MG63 (cell line): ENCODE measurements around the gene ACOT2. TPM values are rescaled to one million over a fixed set of nuclear protein-coding genes. Genes with fewer than 3 reads are reported as not detected.
A peak's percentile ranks its signal among the peaks of the same experiment; 100 is the strongest.
"Not testable (repeated sequence)": the region's sequence is repeated elsewhere in the genome, so short reads cannot be mapped to it uniquely, and the experiment has no call there.

ENCODE experiments used
- DNase-seq: peaks from one replicate; pipeline ENCODE4 v3.0.0-alpha.2; 2020
- H3K27me3 ChIP-seq: fragments of 250-450 bp; sonication (Bioruptor Pico); 2 replicates; pipeline ENCODE4 v1.5.1; 2020; ENCODE audit warnings: mild to moderate bottlenecking, moderate library complexity
- H3K36me3 ChIP-seq: fragments of 250-450 bp; sonication (Bioruptor Pico); 2 replicates; pipeline ENCODE4 v1.5.1; 2020; ENCODE audit warnings: mild to moderate bottlenecking, moderate library complexity
- H3K4me3 ChIP-seq: fragments of 250-450 bp; sonication (Bioruptor Pico); 2 replicates; pipeline ENCODE4 v1.5.1; 2020; ENCODE audit warnings: mild to moderate bottlenecking, moderate library complexity
- H3K9me3 ChIP-seq: fragments of 250-450 bp; sonication (Bioruptor Pico); 2 replicates; pipeline ENCODE4 v1.5.1; 2020; ENCODE audit warnings: mild to moderate bottlenecking, moderate library complexity
- total RNA-seq: library from RNA; depleted of rRNA; stranded (reverse); fragments of >200 nt; shearing (Covaris generic); gene quantifications from 2 replicates; pipeline ENCODE4 v1.2.3, GENCODE V29; 2014; ENCODE audit warnings: low replicate concordance

Gene ACOT2
- total RNA-seq, 1 experiment from 2014 or later, result 27.8 TPM

GRCh38 chr14:73562696-73563095 is 6.3 kb upstream of the ACOT2 start:
- not testable (repeated sequence) for DNase-seq, H3K9me3 ChIP-seq, H3K36me3 ChIP-seq, H3K27me3 ChIP-seq, H3K4me3 ChIP-seq

- DNase-seq, H3K9me3 ChIP-seq, H3K27me3 ChIP-seq, H3K36me3 ChIP-seq, H3K4me3 ChIP-seq: not testable (repeated sequence)
Measured at GRCh38 chr14:73566431-73566830, 2.6 kb upstream of the ACOT2 start.

GRCh38 chr14:73566935-73567334 is 2.1 kb upstream of the ACOT2 start:
- H3K27me3 ChIP-seq, DNase-seq, H3K9me3 ChIP-seq, H3K36me3 ChIP-seq, H3K4me3 ChIP-seq: not testable (repeated sequence)

DNA sequence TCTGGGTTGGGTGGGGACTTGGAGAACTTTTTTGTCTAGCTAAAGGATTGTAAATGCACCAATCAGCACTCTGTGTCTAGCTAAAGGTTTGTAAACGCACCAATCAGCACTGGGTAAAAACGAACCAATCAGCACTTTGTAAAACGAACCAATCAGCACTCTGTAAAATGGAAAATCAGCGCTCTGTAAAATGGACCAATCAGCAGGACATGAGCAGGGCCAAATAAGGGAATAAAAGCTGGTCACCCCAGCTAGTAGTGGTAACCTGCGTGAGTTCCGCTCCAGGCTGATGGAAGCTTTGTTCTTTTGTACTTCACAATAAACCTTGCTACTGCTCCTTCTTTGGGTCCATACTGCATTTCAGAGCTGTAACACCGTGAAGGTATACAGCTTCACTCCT is 1.7 kb upstream of the ACOT2 start:
- no peak for DNase-seq
- no peaks in the 10 kb centered on the region for H3K9me3 ChIP-seq
- no peak overlapping the region for H3K4me3 ChIP-seq
- no peaks in the 10 kb centered on the region; the same call in 1 of the 2 replicates for H3K36me3 ChIP-seq
- H3K27me3 ChIP-seq, result no peaks in the 10 kb centered on the region

- H3K36me3 ChIP-seq, result no peaks in the 10 kb centered on the region; the same call in 1 of the 2 replicates
- peak overlapping the region; percentile 63 for H3K4me3 ChIP-seq
- no peaks in the 10 kb centered on the region for H3K27me3 ChIP-seq
- no peak for DNase-seq
- H3K9me3 ChIP-seq, result no peaks in the 10 kb centered on the region
Measured at GRCh38 chr14:73567951-73568885, 795 bp upstream of the ACOT2 start.

DNA sequence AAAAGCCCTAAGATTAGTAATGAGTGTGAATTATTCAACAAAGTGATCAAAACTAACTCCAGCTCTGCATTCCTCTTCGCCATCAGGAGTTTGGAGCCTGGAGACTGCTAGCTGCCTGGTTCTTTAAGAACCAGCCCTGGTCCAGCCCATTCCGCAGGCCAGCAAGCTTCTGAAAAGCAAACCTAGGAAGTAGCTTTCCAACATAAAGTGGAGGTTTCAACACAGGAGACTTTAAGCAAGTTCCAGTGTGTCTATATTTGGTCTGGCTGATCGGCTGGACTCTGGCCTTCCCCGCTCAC is 178 bp upstream of the ACOT2 start:
- H3K4me3 ChIP-seq, result peak overlapping the region; percentile 63
- not testable (repeated sequence) for H3K9me3 ChIP-seq, DNase-seq, H3K27me3 ChIP-seq, H3K36me3 ChIP-seq

DNA sequence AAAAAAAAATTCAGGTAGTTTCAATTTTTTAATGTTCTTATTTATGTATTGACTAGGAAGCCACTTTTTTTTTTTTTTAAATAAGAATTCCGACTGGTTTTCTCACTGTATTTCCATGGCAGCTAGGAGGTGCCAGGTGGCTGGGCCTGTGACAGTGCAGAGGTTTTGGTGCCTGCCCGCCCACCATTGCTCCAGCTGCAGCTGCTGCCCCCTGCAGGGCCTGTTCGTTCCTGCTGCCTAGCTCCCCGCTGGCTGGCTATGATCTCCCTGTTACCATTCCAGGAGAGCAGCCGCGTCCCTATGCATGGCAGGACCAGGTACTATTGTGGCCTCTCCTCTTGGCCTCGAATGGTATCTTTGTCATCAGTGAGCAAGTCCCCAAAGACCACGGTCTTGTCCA is 1.9 kb downstream of the ACOT2 start:
- not testable (repeated sequence) for H3K4me3 ChIP-seq, H3K27me3 ChIP-seq, H3K9me3 ChIP-seq, H3K36me3 ChIP-seq
- peak; percentile 39 for DNase-seq

DNA sequence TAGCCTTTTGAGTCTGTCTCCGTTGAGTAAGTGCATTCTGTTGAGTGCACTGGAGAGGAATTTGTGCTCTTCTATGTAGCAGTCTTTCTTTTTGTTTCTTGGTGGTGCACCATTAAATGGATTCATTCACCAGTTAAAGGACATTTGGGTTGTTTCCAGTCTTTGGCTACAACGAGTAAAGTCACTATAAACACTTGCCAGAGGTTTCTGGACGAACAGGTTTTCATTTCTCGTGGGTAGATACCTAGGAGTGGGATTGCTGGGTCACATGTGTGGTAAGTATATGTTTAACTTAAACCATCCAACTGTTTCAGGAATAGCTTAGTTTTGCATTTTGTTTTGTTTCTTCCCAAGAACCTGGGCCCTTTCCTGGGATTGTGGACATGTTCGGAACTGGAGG is 4.0 kb downstream of the ACOT2 start:
- not testable (repeated sequence) for H3K4me3 ChIP-seq, H3K9me3 ChIP-seq, H3K36me3 ChIP-seq, DNase-seq, H3K27me3 ChIP-seq

- not testable (repeated sequence) for H3K27me3 ChIP-seq, H3K9me3 ChIP-seq, H3K4me3 ChIP-seq, H3K36me3 ChIP-seq, DNase-seq
Measured at GRCh38 chr14:73573740-73574139, 4.7 kb downstream of the ACOT2 start.

DNA sequence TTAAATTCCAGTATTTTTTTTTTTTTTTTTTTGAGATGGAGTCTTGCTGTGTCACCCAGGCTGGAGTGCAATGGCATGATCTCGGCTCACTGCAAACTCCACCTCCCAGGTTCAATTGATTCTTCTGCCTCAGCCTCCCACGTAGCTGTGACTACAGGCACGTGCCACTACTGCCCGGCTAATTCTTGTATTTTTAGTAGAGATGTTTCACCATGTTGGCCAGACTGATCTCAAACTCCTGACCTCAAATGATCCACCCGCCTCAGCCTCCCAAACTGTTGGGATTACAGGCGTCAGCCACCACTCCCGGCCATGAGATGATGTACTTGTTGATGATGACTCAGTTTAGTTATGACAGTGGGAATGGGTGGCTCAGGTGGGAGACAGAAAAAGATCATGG is 5.2 kb downstream of the ACOT2 start:
- DNase-seq, H3K4me3 ChIP-seq, H3K36me3 ChIP-seq, H3K9me3 ChIP-seq, H3K27me3 ChIP-seq: not testable (repeated sequence)

DNA sequence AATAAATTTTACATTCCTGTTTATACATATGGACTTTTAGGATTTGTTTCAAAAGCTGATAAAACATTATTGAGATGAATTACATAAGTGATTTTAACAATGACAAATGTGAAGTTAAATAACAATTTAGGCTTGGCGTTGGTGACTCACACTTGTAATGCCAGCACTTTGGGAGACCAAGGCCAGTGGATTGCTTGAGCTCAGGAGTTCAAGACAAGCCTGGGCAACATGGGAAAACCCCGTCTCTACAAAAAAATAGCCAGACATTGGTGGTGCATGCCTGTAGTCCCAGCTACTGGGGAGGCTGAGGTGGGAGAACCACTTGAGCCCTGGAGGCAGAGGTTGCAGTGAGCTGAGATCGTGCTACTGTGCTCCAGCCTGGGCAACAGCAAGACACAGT is 7.4 kb downstream of the ACOT2 start:
- Histone ChIP-seq H3K9me3 (no peaks in the 10 kb centered on the region), H3K27me3 (no peaks in the 10 kb centered on the region), H3K36me3 (peaks cover 4% of the 10 kb centered on the region), H3K4me3 (no peak overlapping the region)
- peak; percentile 51 for DNase-seq

DNA sequence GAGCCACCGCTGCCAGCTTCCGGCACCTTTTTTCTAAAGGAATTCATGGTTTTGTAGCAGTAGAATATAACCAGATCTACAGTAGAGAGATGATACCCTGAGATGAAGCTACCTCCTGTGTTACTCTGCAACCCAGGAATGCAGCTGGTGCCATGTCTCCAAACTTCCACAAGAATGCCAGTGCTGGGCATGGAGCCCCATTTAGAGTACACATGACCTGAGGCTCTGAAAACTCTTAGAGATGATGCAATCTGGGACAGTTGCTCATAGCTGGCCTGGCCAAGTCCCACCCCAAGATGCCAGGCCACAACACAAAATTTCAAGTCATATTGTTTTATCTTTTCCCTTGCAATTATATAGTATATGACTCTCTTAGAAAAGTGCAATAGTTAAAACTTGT is 8.2 kb downstream of the ACOT2 start:
- not testable (repeated sequence) for DNase-seq, H3K27me3 ChIP-seq, H3K9me3 ChIP-seq

DNA sequence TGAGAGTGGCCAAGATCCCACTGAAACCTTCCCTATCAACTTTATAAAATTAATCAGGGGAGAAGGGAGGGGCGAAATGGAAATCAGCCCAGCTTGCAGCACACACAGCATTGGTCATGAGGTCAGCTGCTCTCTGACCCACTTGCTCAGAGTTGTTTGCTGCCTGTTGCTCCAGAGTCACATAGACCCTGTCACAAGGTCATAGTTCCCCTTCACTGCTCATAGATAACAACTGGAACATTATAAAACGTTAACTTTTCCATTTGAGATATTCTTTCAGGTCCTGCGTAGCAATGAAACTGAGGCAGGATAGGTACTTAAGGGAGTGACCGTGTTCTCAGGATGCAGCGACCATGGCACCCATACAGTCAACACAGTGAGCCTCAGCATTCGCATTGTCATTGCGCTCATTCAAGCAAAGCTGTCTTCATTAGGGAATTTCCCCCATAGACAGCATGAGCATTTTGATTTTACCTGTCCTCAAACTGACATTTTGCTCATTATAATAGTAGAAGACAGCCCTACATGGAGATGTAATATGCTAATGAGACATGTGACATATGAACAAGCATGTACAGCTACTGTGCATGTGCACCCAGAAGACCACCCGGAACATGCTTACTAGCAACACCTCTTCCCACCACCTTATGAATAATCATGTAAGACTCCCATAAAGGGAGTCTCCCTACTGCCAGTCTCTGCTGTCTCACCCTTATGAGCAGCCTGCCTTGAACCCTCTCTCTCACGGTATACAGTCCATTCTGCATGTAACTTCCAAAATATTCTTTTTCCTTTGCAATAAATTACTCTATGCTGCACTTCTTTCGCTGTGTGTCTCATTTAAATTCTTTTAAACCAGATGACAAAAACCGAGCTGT is 13.3 kb downstream of the ACOT2 start:
- not testable (repeated sequence) for H3K36me3 ChIP-seq, H3K9me3 ChIP-seq, DNase-seq, H3K4me3 ChIP-seq, H3K27me3 ChIP-seq

More for the DNA sequence above, 8.2 kb downstream of the ACOT2 start:
- H3K4me3 ChIP-seq, H3K36me3 ChIP-seq: not testable (repeated sequence)

DNA sequence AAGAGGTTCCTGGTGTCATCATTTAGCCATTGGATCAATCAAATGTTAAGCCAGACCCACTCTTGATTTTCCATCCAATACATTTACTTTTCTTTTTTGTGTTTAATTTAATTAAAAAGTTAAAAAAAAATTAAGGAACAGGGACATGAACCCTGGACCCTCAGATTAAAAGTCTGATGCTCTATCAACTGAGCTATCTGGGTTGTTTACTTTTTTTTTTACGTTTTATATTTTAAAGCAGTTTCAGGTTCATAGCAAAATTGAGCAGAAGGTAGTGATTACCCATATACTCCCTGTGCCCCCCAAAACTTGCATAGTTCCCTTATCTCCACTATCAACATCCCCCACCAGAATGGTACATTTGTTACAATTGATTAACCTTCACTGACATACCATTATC is 19.7 kb downstream of the ACOT2 start:
- no peaks in the 10 kb centered on the region for H3K9me3 ChIP-seq
- DNase-seq, result no peak
- H3K4me3 ChIP-seq, result no peak overlapping the region

GRCh38 chr14:73589116-73589515 is 20.1 kb downstream of the ACOT2 start:
- DNase-seq, result no peak
- H3K27me3 ChIP-seq, result no peaks in the 10 kb centered on the region
- H3K36me3 ChIP-seq, result no peaks in the 10 kb centered on the region
- H3K9me3 ChIP-seq, result no peaks in the 10 kb centered on the region
- H3K4me3 ChIP-seq, result no peak overlapping the region

More for the DNA sequence above, 19.7 kb downstream of the ACOT2 start:
- no peaks in the 10 kb centered on the region for H3K27me3 ChIP-seq
- no peaks in the 10 kb centered on the region for H3K36me3 ChIP-seq

DNA sequence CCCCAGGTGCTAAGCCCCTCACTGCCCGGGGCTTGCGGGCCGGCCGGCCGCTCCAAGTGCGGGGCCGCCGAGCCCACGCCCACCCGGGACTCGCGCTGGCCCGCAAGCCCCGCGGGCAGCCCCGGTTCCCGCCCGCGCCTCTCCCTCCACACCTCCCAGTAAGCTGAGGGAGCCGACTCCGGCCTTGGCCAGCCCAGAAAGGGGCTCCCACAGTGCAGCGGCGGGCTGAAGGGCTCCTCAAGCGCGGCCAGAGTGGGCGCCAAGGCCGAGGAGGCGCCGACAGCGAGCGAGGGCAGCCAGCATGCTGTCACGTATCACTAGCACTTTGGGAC is 21.6 kb downstream of the ACOT2 start:
- H3K36me3 ChIP-seq, H3K27me3 ChIP-seq, H3K4me3 ChIP-seq, DNase-seq, H3K9me3 ChIP-seq: not testable (repeated sequence)

DNA sequence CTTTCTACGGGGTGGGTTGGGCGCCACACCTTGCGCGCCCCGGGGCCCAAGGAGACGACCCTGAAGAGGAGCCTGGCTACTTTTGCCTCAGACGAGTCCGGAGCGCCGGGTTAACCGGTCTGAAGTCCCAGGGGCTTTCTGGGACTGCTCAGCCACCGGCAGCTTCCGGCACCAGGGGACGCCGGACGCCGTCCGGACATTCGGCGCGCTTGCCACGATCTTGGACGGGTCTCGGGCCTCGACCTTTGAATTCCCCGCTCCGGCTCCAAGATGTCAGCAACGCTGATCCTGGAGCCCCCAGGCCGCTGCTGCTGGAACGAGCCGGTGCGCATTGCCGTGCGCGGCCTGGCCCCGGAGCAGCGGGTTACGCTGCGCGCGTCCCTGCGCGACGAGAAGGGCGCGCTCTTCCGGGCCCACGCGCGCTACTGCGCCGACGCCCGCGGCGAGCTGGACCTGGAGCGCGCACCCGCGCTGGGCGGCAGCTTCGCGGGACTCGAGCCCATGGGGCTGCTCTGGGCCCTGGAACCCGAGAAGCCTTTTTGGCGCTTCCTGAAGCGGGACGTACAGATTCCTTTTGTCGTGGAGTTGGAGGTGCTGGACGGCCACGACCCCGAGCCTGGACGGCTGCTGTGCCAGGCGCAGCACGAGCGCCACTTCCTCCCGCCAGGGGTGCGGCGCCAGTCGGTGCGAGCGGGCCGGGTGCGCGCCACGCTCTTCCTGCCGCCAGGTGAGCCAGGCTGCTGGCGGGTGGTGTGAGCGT is 22.9 kb downstream of the ACOT2 start, which contains the start of gene ACOT4:
Gene ACOT4 (plus strand): TSS at position 184 of the 760 bp plus-strand sequence. CDS start 87 bp downstream, at position 271.
- no peaks in the 10 kb centered on the region for H3K9me3 ChIP-seq
- peak; percentile 15 for DNase-seq
- no peaks in the 10 kb centered on the region for H3K36me3 ChIP-seq
- H3K27me3 ChIP-seq, result no peaks in the 10 kb centered on the region
- H3K4me3 ChIP-seq, result peak within 1 kb of the TSS; percentile 30
